Neutrophil (primary cell): ENCODE data around the gene METAP1.

Experiments
- H3K27ac ChIP-seq: fragments of 200-600 bp; sonication (generic); 2 replicates; pipeline ENCODE4 v1.5.1; 2016; ENCODE audit warnings: mild to moderate bottlenecking, moderate library complexity
- H3K27me3 ChIP-seq: fragments of 200-600 bp; sonication (generic); 2 replicates; pipeline ENCODE4 v1.6.0; 2016; ENCODE audit warnings: mild to moderate bottlenecking
- H3K36me3 ChIP-seq: fragments of 200-600 bp; sonication (generic); 2 replicates; pipeline ENCODE4 v1.5.1; 2017
- H3K4me1 ChIP-seq, 2 experiments: fragments of 200-600 bp in 1 of 2; sonication (generic) in 1 of 2; 1 replicate in 1 of 2; 2 replicates in 1 of 2; pipeline versions ENCODE4 v1.5.1 to v1.6.1; 2013 to 2016; ENCODE audit warnings: low read depth in 1 of 2, low read length in 1 of 2, mild to moderate bottlenecking in 1 of 2, moderate library complexity in 1 of 2; ENCODE audit not compliant: control insufficient read depth in 1 of 2, insufficient read depth in 1 of 2
- H3K4me3 ChIP-seq, 2 experiments: fragments of 200-600 bp in 1 of 2; sonication (generic) in 1 of 2; 1 replicate in 1 of 2; 2 replicates in 1 of 2; pipeline ENCODE4 v1.5.1; 2013 to 2016; ENCODE audit warnings: low read depth in 1 of 2, low read length in 1 of 2, mild to moderate bottlenecking in 1 of 2, moderate library complexity in 1 of 2
- H3K9me3 ChIP-seq: fragments of 200-600 bp; sonication (generic); 2 replicates; pipeline ENCODE4 v1.5.1; 2016
- TF ChIP-seq, protein P1 (sequence below): fragments of 200-600 bp; sonication (generic); IDR thresholded peaks from 2 replicates; pipeline ENCODE4 v1.5.1; 2016; ENCODE audit warnings: antibody characterized with exemption

The METAP1 gene

DNA sequence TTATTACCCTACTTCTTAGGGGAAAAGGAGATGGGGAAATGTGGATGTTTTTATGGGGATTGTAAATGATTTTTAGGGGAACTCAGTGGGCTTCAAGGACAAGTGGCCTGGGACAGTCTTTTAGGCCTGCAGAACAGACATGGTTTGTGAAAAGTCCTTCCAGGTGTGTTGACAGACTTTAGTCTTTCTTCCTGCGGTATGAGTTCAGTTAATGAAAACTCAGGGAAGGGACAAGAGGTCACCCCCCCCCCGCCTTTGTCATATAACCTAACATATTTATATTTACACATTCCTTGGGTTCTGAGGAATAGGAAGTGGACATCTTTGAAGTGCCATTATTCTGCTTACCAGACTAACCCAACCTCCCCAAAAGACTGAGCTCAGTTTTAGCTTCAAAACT, 31.8 kb downstream of the METAP1 start:
- H3K9me3 ChIP-seq, result no peaks in the 10 kb centered on the region
- no peaks in the 10 kb centered on the region for H3K36me3 ChIP-seq
- H3K4me1 ChIP-seq, result no peaks in the 10 kb centered on the region
- no peak overlapping the region for H3K4me3 ChIP-seq
- H3K27me3 ChIP-seq, result no peaks in the 10 kb centered on the region
- no peak overlapping the region for H3K27ac ChIP-seq
- TF ChIP-seq, protein P1, sequence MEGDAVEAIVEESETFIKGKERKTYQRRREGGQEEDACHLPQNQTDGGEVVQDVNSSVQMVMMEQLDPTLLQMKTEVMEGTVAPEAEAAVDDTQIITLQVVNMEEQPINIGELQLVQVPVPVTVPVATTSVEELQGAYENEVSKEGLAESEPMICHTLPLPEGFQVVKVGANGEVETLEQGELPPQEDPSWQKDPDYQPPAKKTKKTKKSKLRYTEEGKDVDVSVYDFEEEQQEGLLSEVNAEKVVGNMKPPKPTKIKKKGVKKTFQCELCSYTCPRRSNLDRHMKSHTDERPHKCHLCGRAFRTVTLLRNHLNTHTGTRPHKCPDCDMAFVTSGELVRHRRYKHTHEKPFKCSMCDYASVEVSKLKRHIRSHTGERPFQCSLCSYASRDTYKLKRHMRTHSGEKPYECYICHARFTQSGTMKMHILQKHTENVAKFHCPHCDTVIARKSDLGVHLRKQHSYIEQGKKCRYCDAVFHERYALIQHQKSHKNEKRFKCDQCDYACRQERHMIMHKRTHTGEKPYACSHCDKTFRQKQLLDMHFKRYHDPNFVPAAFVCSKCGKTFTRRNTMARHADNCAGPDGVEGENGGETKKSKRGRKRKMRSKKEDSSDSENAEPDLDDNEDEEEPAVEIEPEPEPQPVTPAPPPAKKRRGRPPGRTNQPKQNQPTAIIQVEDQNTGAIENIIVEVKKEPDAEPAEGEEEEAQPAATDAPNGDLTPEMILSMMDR, result no peak

DNA sequence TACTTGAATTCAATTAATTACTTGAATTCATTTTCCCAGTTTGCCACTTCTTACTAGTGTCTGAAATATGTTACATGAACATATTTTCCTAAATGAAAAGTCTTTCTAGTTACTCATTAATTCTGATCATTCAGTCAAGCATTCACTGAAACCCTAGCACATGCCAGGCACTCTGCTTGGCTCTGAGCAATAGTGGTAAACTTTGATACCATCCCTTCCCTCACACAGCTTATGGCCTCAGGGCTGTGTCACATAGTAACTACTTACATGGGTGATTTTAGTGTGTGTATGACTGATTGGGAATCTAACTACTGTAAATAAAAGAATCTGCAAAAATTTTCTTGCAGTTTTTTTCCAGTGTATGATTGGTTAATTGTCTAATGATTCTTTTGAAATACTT, 32.7 kb downstream of the METAP1 start:
- Histone ChIP-seq H3K9me3 (no peaks in the 10 kb centered on the region), H3K27me3 (no peaks in the 10 kb centered on the region), H3K4me3 (no peak overlapping the region), H3K27ac (no peak overlapping the region), H3K4me1 (no peaks in the 10 kb centered on the region), H3K36me3 (no peaks in the 10 kb centered on the region)
- TF ChIP-seq, protein P1, result no peak

DNA sequence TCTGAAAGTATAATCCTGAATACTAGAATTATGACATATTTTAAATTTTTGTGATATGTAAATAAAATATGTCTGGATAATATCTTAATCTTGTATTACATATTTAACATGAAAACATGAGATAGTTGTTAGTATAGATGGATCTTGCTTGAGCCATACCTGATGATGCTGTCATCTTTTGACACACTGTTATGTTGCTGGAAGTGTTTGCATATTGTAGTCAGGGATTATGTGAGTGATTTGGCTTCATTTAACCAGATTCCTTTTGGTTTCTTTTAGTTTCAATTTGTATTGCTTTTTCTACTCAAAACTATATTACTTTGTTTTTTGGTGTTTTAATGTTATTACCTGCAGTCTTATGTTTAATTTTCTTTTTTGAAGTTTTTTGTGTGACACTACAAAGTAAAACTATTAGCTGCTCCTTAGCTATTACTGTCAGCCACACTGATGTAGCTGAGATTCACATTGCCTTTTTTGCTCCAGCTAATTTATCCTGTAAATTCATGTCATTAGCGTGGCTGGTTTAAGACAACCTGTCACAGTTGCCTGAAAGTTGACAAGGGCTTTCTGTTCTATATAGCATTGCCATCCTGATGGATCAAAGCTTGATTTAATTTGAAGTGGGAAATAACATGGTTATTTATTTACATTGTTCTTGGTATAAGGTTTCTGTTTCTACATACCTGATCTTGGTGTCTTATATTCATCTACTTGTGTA, 33.7 kb downstream of the METAP1 start:
- TF ChIP-seq, protein P1, result no peak

DNA sequence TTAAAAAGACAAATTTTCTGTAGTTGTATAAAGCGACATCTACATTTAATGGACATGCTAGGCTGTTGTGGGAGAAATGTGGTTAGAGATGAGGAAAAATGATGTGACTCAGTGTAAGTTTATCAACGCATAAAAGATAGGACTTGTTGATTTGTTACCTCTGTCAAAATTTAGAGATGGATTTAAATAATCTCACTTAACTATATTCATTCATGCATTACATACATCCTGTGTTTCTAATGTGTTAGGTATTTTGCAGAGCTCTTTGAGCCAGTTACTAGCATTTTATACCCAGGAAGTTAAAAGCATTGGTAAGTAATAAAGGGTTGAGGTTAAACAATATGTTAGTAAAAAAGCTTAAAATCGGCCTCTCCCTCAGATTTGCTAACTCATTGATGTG, 34.3 kb downstream of the METAP1 start:
- Histone ChIP-seq H3K4me3 (no peak overlapping the region), H3K9me3 (no peaks in the 10 kb centered on the region), H3K4me1 (no peaks in the 10 kb centered on the region), H3K27ac (no peak overlapping the region), H3K27me3 (no peaks in the 10 kb centered on the region), H3K36me3 (no peaks in the 10 kb centered on the region)
- TF ChIP-seq, protein P1, result no peak

More for the DNA sequence above, 33.7 kb downstream of the METAP1 start:
- Histone ChIP-seq H3K4me1 (no peaks in the 10 kb centered on the region), H3K36me3 (no peaks in the 10 kb centered on the region), H3K4me3 (no peak overlapping the region), H3K27me3 (no peaks in the 10 kb centered on the region), H3K27ac (no peak overlapping the region), H3K9me3 (no peaks in the 10 kb centered on the region)

DNA sequence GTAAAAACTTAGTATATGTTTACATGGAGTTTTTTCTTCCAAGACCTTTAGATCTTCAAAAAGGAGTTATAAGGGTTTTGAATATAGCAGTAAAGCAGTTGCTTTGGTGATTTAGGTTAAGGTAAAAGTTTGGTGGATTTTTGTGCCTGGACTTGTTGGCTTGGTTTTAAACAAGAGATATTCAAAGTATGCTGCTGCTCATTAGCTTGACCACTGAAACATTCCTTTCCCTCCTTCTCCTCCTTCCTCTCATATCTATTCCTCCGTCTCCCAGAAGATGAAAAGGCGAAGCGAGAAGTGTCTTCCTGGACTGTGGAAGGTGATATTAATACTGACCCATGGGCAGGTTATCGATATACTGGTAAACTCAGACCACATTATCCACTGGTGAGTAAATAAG, 38.4 kb downstream of the METAP1 start:
- TF ChIP-seq, protein P1, result no peak
- H3K27me3 ChIP-seq, result no peaks in the 10 kb centered on the region
- no peak overlapping the region for H3K27ac ChIP-seq
- H3K36me3 ChIP-seq, result no peaks in the 10 kb centered on the region
- H3K4me1 ChIP-seq, result no peaks in the 10 kb centered on the region
- H3K9me3 ChIP-seq, result peaks cover 9% of the 10 kb centered on the region
- no peak overlapping the region for H3K4me3 ChIP-seq
